OCI-LY3 (cell line): ENCODE results near the gene RERE.

Source experiments
- H2AFZ ChIP-seq: fragments of 200-600, 300-600 bp; shearing (Covaris generic); 2 replicates; pipeline ENCODE4 v1.6.0; 2014; ENCODE audit warnings: antibody characterized with exemption, low read depth, low read length
- H3K27ac ChIP-seq: fragments of 200-600, 300-600 bp; sonication (generic); 2 replicates; pipeline ENCODE4 v1.5.1; 2014; ENCODE audit warnings: mild to moderate bottlenecking, low read length, moderate library complexity, mixed read lengths
- H3K27me3 ChIP-seq: fragments of 200-600, 300-600 bp; sonication (generic); 2 replicates; pipeline ENCODE4 v1.6.1; 2014; ENCODE audit warnings: low read depth, low read length, mixed read lengths
- H3K36me3 ChIP-seq: fragments of 200-600, 300-600 bp; sonication (generic); replicated peaks from 2 replicates; pipeline ENCODE3; 2014; ENCODE audit warnings: low read depth, low read length, mixed read lengths
- H3K4me1 ChIP-seq: fragments of 300-600, 200-600 bp; sonication (generic); 2 replicates; pipeline ENCODE4 v1.6.1; 2014; ENCODE audit warnings: low read length, mixed read lengths
- H3K4me2 ChIP-seq: fragments of 200-600, 300-600 bp; sonication (generic); 2 replicates; pipeline ENCODE4 v1.6.1; 2014; ENCODE audit warnings: low read length, mixed read lengths
- H3K4me3 ChIP-seq: fragments of 300-600, 200-600 bp; sonication (generic); 2 replicates; pipeline ENCODE4 v1.5.1; 2014; ENCODE audit warnings: antibody characterized with exemption, mild to moderate bottlenecking, low read length, moderate library complexity
- H3K79me2 ChIP-seq: fragments of 300-600, 200-600 bp; shearing (Covaris generic); 2 replicates; pipeline ENCODE4 v1.6.1; 2014; ENCODE audit warnings: mild to moderate bottlenecking, low read length, mixed read lengths
- H3K9ac ChIP-seq: fragments of 300-600, 200-600 bp; shearing (Covaris generic); 2 replicates; pipeline ENCODE4 v1.6.0; 2014; ENCODE audit warnings: mild to moderate bottlenecking, low read length, moderate library complexity
- H3K9me3 ChIP-seq: fragments of 200-600, 300-600 bp; shearing (Covaris generic); 2 replicates; pipeline ENCODE4 v1.6.1; 2014; ENCODE audit warnings: low read length, mixed read lengths; ENCODE audit not compliant: insufficient read depth
- H4K20me1 ChIP-seq: fragments of 200-600, 300-600 bp; sonication (generic); 2 replicates; pipeline ENCODE4 v1.6.1; 2016; ENCODE audit warnings: low read length, mixed read lengths; ENCODE audit not compliant: insufficient read depth
- EZH2phosphoT487 ChIP-seq: fragments of 200-600 bp; shearing (Covaris generic); IDR thresholded peaks from 2 replicates; pipeline ENCODE4 v1.6.1; 2018; ENCODE audit warnings: antibody characterized with exemption, mixed run types, low read depth
- TF ChIP-seq, protein P1 (sequence below): fragments of 200-600, 300-600 bp; sonication (generic); IDR thresholded peaks from 2 replicates; pipeline ENCODE4 v1.5.1; 2014; ENCODE audit warnings: antibody characterized with exemption, low read length, low read depth

RERE gene

DNA sequence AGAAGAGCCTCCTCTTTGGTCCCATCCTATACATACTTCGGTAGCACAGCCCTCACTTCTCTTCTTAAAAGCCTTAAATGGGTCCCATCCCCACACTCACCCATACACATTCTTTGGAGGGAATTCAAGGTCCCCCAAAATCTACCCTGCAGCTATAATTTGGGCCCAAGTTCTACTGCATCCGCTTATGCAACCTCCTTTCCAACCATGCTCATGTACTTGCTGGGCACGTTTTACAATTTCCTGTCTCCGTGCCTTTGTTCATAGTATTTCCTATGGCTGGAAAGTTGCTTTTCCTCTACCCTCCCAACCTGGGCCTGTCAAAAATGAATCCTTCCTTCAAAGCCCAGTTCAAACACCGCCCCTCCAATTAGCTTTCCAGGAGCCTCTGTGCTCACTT, 399.8 kb downstream of the RERE start:
- H3K36me3 ChIP-seq: peaks cover 30% of the 10 kb centered on the region
- H3K27ac ChIP-seq: no peak overlapping the region
- H3K9ac ChIP-seq: no peak overlapping the region
- H3K4me2 ChIP-seq: no peak overlapping the region
- H3K4me1 ChIP-seq: peaks cover 22% of the 10 kb centered on the region
- no peak overlapping the region for H2AFZ ChIP-seq
- no peak for TF ChIP-seq EZH2phosphoT487
- TF ChIP-seq, protein P1, sequence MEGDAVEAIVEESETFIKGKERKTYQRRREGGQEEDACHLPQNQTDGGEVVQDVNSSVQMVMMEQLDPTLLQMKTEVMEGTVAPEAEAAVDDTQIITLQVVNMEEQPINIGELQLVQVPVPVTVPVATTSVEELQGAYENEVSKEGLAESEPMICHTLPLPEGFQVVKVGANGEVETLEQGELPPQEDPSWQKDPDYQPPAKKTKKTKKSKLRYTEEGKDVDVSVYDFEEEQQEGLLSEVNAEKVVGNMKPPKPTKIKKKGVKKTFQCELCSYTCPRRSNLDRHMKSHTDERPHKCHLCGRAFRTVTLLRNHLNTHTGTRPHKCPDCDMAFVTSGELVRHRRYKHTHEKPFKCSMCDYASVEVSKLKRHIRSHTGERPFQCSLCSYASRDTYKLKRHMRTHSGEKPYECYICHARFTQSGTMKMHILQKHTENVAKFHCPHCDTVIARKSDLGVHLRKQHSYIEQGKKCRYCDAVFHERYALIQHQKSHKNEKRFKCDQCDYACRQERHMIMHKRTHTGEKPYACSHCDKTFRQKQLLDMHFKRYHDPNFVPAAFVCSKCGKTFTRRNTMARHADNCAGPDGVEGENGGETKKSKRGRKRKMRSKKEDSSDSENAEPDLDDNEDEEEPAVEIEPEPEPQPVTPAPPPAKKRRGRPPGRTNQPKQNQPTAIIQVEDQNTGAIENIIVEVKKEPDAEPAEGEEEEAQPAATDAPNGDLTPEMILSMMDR: no peak
- H3K9me3 ChIP-seq: no peaks in the 10 kb centered on the region
- peaks cover 20% of the 10 kb centered on the region for H3K79me2 ChIP-seq
- H4K20me1 ChIP-seq: peaks cover 17% of the 10 kb centered on the region; the same call in 1 of the 2 replicates
- no peaks in the 10 kb centered on the region for H3K27me3 ChIP-seq
- H3K4me3 ChIP-seq: no peak overlapping the region

DNA sequence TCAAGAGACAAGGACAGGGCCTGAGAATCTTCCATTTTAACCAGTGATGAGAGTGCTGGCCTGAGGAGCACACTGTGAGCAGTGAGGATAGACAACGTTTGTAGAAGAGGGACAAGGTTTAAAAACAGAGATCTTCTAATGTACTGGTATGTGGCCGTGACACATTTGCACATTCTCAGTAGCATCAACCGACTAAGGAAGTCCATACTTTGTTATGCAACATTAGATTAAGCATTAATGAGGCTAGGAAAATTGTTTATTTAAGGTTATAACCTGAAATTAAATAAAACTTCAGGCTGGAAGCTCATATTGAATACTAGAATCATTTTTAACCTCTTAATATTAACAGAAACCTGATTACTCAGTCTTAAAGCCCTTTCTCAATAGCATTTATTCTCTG, 400.6 kb downstream of the RERE start:
- no peaks in the 10 kb centered on the region for H3K27me3 ChIP-seq
- H3K9ac ChIP-seq: no peak overlapping the region
- no peak for TF ChIP-seq EZH2phosphoT487
- TF ChIP-seq, protein P1: no peak
- no peak overlapping the region for H2AFZ ChIP-seq
- no peak overlapping the region for H3K27ac ChIP-seq
- H3K4me2 ChIP-seq: no peak overlapping the region
- H3K4me1 ChIP-seq: peaks cover 16% of the 10 kb centered on the region
- no peaks in the 10 kb centered on the region for H3K9me3 ChIP-seq
- peaks cover 16% of the 10 kb centered on the region for H3K79me2 ChIP-seq
- peaks cover 17% of the 10 kb centered on the region; the same call in 1 of the 2 replicates for H4K20me1 ChIP-seq
- H3K36me3 ChIP-seq: peaks cover 34% of the 10 kb centered on the region
- H3K4me3 ChIP-seq: no peak overlapping the region

DNA sequence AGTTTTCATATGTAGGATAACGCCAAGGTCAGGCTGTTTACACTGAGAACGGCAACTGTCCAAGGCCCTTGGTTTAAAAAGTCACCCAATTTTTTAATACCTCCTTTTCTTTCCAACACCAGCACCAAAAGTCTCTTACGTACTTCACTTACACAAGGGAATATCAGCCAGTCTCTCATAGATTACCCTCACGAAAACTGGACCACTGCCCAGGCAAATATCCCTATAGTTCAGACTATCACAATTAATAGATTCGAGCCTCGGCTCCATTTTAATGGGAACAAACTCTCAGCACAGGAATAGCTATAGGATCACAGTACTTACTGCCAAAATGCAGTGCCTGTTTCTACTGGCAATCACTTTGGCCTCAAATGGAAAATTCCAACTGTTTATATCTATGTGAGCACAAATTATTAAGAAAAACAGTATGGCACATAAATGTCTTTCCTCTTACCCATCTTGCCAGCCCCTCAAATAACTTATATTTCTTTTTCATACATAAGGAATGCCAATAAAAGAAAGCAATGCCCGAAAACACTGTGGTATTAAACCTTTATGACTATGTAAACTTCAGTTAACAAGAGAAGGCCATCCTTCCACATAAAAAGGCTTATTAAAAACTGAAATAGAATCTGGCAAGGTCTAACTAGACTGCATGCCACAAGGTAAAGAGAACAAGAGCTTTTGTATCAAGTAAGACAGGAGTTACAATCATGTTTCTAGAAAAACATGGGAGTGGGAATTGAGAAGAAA, 401.7 kb downstream of the RERE start:
- H3K27me3 ChIP-seq: no peaks in the 10 kb centered on the region
- no peak overlapping the region for H3K4me3 ChIP-seq
- H3K9ac ChIP-seq: no peak overlapping the region
- no peak for TF ChIP-seq EZH2phosphoT487
- TF ChIP-seq, protein P1: no peak
- peaks cover 29% of the 10 kb centered on the region for H3K36me3 ChIP-seq
- H3K9me3 ChIP-seq: no peaks in the 10 kb centered on the region
- no peak overlapping the region for H3K4me2 ChIP-seq
- H3K79me2 ChIP-seq: peaks cover 9% of the 10 kb centered on the region
- H2AFZ ChIP-seq: no peak overlapping the region
- H3K27ac ChIP-seq: no peak overlapping the region
- H3K4me1 ChIP-seq: peaks cover 5% of the 10 kb centered on the region
- peaks cover 18% of the 10 kb centered on the region; the same call in 1 of the 2 replicates for H4K20me1 ChIP-seq

- Histone ChIP-seq H3K9me3 (no peaks in the 10 kb centered on the region), H3K4me3 (no peak overlapping the region), H3K9ac (no peak overlapping the region), H3K79me2 (peaks cover 8% of the 10 kb centered on the region; the same call in 1 of the 2 replicates), H2AFZ (no peak overlapping the region), H3K27ac (no peak overlapping the region), H3K4me2 (no peak overlapping the region), H3K36me3 (peaks cover 18% of the 10 kb centered on the region), H4K20me1 (peaks cover 21% of the 10 kb centered on the region; the same call in 1 of the 2 replicates), H3K27me3 (no peaks in the 10 kb centered on the region), H3K4me1 (no peaks in the 10 kb centered on the region)
- TF ChIP-seq, protein P1: no peak
- TF ChIP-seq EZH2phosphoT487: no peak
Observed at GRCh38 chr1:8412183-8412831, 405.1 kb downstream of the RERE start.
